Activated T-cell treated with anti-CD3 and anti-CD28 coated beads, Interleukin-2, amount 50 U/mL, for 24 hours (primary cell): ENCODE results near the gene DLX4.

ENCODE experiments used
- DNase-seq: peaks from one replicate; pipeline ENCODE4 v3.0.0-alpha.2; 2020
- H3K27ac Mint-ChIP-seq: 2 replicates; pipeline ENCODE4 v1.8.0; 2020; ENCODE audit warnings: mild to moderate bottlenecking, mixed read lengths
- H3K27me3 Mint-ChIP-seq: 2 replicates; pipeline ENCODE4 v1.8.0; 2020; ENCODE audit warnings: mixed read lengths
- H3K36me3 Mint-ChIP-seq: 2 replicates; pipeline ENCODE4 v1.8.0; 2020; ENCODE audit warnings: low read depth, mixed read lengths
- H3K4me1 Mint-ChIP-seq: 2 replicates; pipeline ENCODE4 v1.8.0; 2020; ENCODE audit warnings: low read depth, mixed read lengths
- H3K4me3 Mint-ChIP-seq: 2 replicates; pipeline ENCODE4 v1.8.0; 2020; ENCODE audit warnings: mild to moderate bottlenecking, moderate library complexity, mixed read lengths
- H3K9me3 Mint-ChIP-seq: 2 replicates; pipeline ENCODE4 v1.8.0; 2020; ENCODE audit warnings: mixed read lengths

Gene DLX4

GRCh38 chr17:49969795-49970389 is 902 bp downstream of the DLX4 start:
- no peak overlapping the region for H3K27ac Mint-ChIP-seq
- no peak for DNase-seq
- peak overlapping the region; percentile 84 for H3K4me3 Mint-ChIP-seq
- peaks cover 40% of the 10 kb centered on the region for H3K4me1 Mint-ChIP-seq
- no peaks in the 10 kb centered on the region for H3K9me3 Mint-ChIP-seq
- H3K36me3 Mint-ChIP-seq, result no peaks in the 10 kb centered on the region
- peaks cover 93% of the 10 kb centered on the region for H3K27me3 Mint-ChIP-seq

GRCh38 chr17:49970498-49970897 is 1.5 kb downstream of the DLX4 start:
- Mint-ChIP-seq H3K9me3 (no peaks in the 10 kb centered on the region), H3K27ac (no peak overlapping the region), H3K4me1 (peaks cover 36% of the 10 kb centered on the region), H3K27me3 (peaks cover 93% of the 10 kb centered on the region), H3K36me3 (no peaks in the 10 kb centered on the region), H3K4me3 (no peak overlapping the region)
- DNase-seq, result no peak

- Mint-ChIP-seq H3K27ac (no peak overlapping the region), H3K4me1 (peaks cover 34% of the 10 kb centered on the region), H3K27me3 (peaks cover 93% of the 10 kb centered on the region), H3K36me3 (no peaks in the 10 kb centered on the region), H3K9me3 (no peaks in the 10 kb centered on the region), H3K4me3 (peak overlapping the region; percentile 25)
- DNase-seq, result no peak
These were observed 2.3 kb downstream of the DLX4 start for GRCh38 chr17:49971199-49971847.

- Mint-ChIP-seq H3K9me3 (no peaks in the 10 kb centered on the region), H3K36me3 (no peaks in the 10 kb centered on the region), H3K27ac (no peak overlapping the region), H3K27me3 (peaks cover 91% of the 10 kb centered on the region), H3K4me1 (peaks cover 34% of the 10 kb centered on the region), H3K4me3 (peak overlapping the region; percentile 25)
- DNase-seq, result no peak
These were observed 3.0 kb downstream of the DLX4 start for GRCh38 chr17:49971848-49972485.

- H3K36me3 Mint-ChIP-seq, result no peaks in the 10 kb centered on the region
- H3K27ac Mint-ChIP-seq, result no peak overlapping the region
- H3K9me3 Mint-ChIP-seq, result no peaks in the 10 kb centered on the region
- H3K27me3 Mint-ChIP-seq, result peaks cover 89% of the 10 kb centered on the region
- peaks cover 34% of the 10 kb centered on the region for H3K4me1 Mint-ChIP-seq
- no peak for DNase-seq
- H3K4me3 Mint-ChIP-seq, result peak overlapping the region; percentile 15
These were observed 3.7 kb downstream of the DLX4 start for GRCh38 chr17:49972486-49973270.

GRCh38 chr17:49973271-49973615 is 4.3 kb downstream of the DLX4 start:
- Mint-ChIP-seq H3K4me3 (no peak overlapping the region), H3K36me3 (no peaks in the 10 kb centered on the region), H3K4me1 (peaks cover 31% of the 10 kb centered on the region), H3K27ac (no peak overlapping the region), H3K9me3 (no peaks in the 10 kb centered on the region), H3K27me3 (peaks cover 87% of the 10 kb centered on the region)
- DNase-seq, result no peak

GRCh38 chr17:49975531-49975930 is 6.5 kb downstream of the DLX4 start:
- H3K36me3 Mint-ChIP-seq, result no peaks in the 10 kb centered on the region
- H3K27ac Mint-ChIP-seq, result no peak overlapping the region
- no peaks in the 10 kb centered on the region for H3K9me3 Mint-ChIP-seq
- no peak for DNase-seq
- peaks cover 86% of the 10 kb centered on the region for H3K27me3 Mint-ChIP-seq
- peaks cover 17% of the 10 kb centered on the region for H3K4me1 Mint-ChIP-seq
- H3K4me3 Mint-ChIP-seq, result no peak overlapping the region

- H3K36me3 Mint-ChIP-seq, result no peaks in the 10 kb centered on the region
- no peaks in the 10 kb centered on the region for H3K9me3 Mint-ChIP-seq
- H3K4me3 Mint-ChIP-seq, result no peak overlapping the region
- H3K4me1 Mint-ChIP-seq, result peaks cover 11% of the 10 kb centered on the region
- H3K27me3 Mint-ChIP-seq, result peaks cover 85% of the 10 kb centered on the region
- no peak for DNase-seq
- H3K27ac Mint-ChIP-seq, result no peak overlapping the region
These were observed 7.3 kb downstream of the DLX4 start for GRCh38 chr17:49976163-49976827.

- Mint-ChIP-seq H3K27ac (no peak overlapping the region), H3K9me3 (no peaks in the 10 kb centered on the region), H3K4me1 (peaks cover 6% of the 10 kb centered on the region), H3K36me3 (no peaks in the 10 kb centered on the region), H3K4me3 (no peak overlapping the region), H3K27me3 (peaks cover 85% of the 10 kb centered on the region)
- DNase-seq, result no peak
These were observed 7.8 kb downstream of the DLX4 start for GRCh38 chr17:49976828-49977202.

- no peaks in the 10 kb centered on the region for H3K36me3 Mint-ChIP-seq
- H3K27ac Mint-ChIP-seq, result no peak overlapping the region
- H3K4me1 Mint-ChIP-seq, result peaks cover under 1% of the 10 kb centered on the region
- DNase-seq, result no peak
- H3K27me3 Mint-ChIP-seq, result peaks cover 82% of the 10 kb centered on the region
- no peak overlapping the region for H3K4me3 Mint-ChIP-seq
- no peaks in the 10 kb centered on the region for H3K9me3 Mint-ChIP-seq
These were observed 8.7 kb downstream of the DLX4 start for GRCh38 chr17:49977463-49978389.

GRCh38 chr17:49978501-49978900 is 9.5 kb downstream of the DLX4 start:
- H3K4me3 Mint-ChIP-seq, result no peak overlapping the region
- H3K27me3 Mint-ChIP-seq, result peaks cover 78% of the 10 kb centered on the region
- DNase-seq, result no peak
- no peaks in the 10 kb centered on the region for H3K9me3 Mint-ChIP-seq
- no peak overlapping the region for H3K27ac Mint-ChIP-seq
- no peaks in the 10 kb centered on the region for H3K4me1 Mint-ChIP-seq
- no peaks in the 10 kb centered on the region for H3K36me3 Mint-ChIP-seq

- no peak overlapping the region for H3K4me3 Mint-ChIP-seq
- no peaks in the 10 kb centered on the region for H3K9me3 Mint-ChIP-seq
- no peak for DNase-seq
- H3K36me3 Mint-ChIP-seq, result no peaks in the 10 kb centered on the region
- H3K27me3 Mint-ChIP-seq, result peaks cover 67% of the 10 kb centered on the region
- no peak overlapping the region for H3K27ac Mint-ChIP-seq
- H3K4me1 Mint-ChIP-seq, result no peaks in the 10 kb centered on the region
These were observed 10.9 kb downstream of the DLX4 start for GRCh38 chr17:49979748-49980479.

- no peak overlapping the region for H3K27ac Mint-ChIP-seq
- H3K36me3 Mint-ChIP-seq, result no peaks in the 10 kb centered on the region
- DNase-seq, result no peak
- no peaks in the 10 kb centered on the region for H3K9me3 Mint-ChIP-seq
- H3K4me3 Mint-ChIP-seq, result no peak overlapping the region
- peaks cover 59% of the 10 kb centered on the region for H3K27me3 Mint-ChIP-seq
- H3K4me1 Mint-ChIP-seq, result no peaks in the 10 kb centered on the region
These were observed 11.8 kb downstream of the DLX4 start for GRCh38 chr17:49980703-49981197.
